ENCODE results near the gene FIBIN.

Gene FIBIN

GRCh38 chr11:27025312-27025955 lies 31.5 kb downstream of the FIBIN start:
- no peak for DNase-seq

- DNase-seq: no peak
Measured at GRCh38 chr11:27025957-27026733, 32.2 kb downstream of the FIBIN start.

GRCh38 chr11:27028561-27028965 lies 34.7 kb downstream of the FIBIN start:
- DNase-seq: no peak

- no peak for DNase-seq
Measured at GRCh38 chr11:27029966-27030365, 36.1 kb downstream of the FIBIN start.

GRCh38 chr11:27031754-27032153 lies 37.8 kb downstream of the FIBIN start:
- no peak for DNase-seq

- no peak for DNase-seq
Measured at GRCh38 chr11:27039873-27040272, 46.0 kb downstream of the FIBIN start.

GRCh38 chr11:27040302-27041115 lies 46.6 kb downstream of the FIBIN start, which contains the start of gene BBOX1:
BBOX1 (plus strand) TSS chr11:27040815; CDS start chr11:27055431, 14,616 bp downstream.
- DNase-seq: peak; percentile 14

- DNase-seq: no peak
Measured at GRCh38 chr11:27041141-27041899, 47.4 kb downstream of the FIBIN start.

All from COR-L47 (cell line).